Vagina (tissue), 2 donors: Measurements from ENCODE around the gene NACC2.

Experiments used
- POLR2A ChIP-seq, 2 donors: fragments of 450-650 bp; IDR thresholded peaks; one replicate each; pipeline ENCODE4 v1.6.1; 2017; ENCODE audit warnings: antibody characterized with exemption in 2 of 2, mild to moderate bottlenecking in 2 of 2, moderate library complexity in 2 of 2
- TF ChIP-seq, protein P1 (sequence below), 3 experiments: fragments of 450-650 bp in 2 of 3; fragments of 200-600 bp in 1 of 3; sonication (generic) in 1 of 3; IDR thresholded peaks; one replicate each; pipeline ENCODE4 v1.5.1; 2017 to 2019; ENCODE audit warnings: antibody characterized with exemption in 3 of 3, mild to moderate bottlenecking in 2 of 3, moderate library complexity in 2 of 3

DNA sequence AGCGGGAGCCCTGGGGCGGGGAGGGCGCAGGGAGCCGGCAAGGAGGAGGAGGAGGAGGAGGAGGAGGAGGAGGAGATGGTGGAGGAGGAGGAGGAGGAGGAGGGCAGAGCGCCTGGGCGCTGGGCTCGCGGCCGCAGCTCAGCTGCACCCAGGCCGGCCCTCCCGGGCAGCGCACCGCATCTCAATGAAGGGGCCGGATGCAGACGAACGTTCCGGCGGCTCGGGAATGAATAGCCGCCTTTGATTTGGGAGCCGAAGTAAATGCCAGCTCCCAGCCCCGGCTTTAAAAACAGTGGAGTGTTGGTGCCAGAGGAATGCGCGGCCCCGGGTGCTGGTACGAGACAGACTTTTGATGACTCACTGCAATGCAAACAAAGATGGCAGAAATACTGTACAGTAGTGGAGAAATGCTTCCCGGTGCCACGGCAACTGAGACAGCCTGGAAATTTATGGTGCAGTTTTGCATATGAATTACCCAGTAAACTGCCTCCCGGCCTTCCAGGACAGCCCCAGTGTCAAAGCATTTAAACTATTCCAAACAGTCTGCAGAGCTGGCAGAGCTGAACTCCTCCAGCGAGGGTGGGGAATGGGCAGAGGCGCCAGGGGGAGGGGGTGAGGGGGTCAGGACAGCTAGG lies 43.1 kb downstream of the NACC2 start:
- TF ChIP-seq, protein P1, sequence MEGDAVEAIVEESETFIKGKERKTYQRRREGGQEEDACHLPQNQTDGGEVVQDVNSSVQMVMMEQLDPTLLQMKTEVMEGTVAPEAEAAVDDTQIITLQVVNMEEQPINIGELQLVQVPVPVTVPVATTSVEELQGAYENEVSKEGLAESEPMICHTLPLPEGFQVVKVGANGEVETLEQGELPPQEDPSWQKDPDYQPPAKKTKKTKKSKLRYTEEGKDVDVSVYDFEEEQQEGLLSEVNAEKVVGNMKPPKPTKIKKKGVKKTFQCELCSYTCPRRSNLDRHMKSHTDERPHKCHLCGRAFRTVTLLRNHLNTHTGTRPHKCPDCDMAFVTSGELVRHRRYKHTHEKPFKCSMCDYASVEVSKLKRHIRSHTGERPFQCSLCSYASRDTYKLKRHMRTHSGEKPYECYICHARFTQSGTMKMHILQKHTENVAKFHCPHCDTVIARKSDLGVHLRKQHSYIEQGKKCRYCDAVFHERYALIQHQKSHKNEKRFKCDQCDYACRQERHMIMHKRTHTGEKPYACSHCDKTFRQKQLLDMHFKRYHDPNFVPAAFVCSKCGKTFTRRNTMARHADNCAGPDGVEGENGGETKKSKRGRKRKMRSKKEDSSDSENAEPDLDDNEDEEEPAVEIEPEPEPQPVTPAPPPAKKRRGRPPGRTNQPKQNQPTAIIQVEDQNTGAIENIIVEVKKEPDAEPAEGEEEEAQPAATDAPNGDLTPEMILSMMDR (IDR thresholded peaks at IDR 0.05) = no peak
- TF ChIP-seq POLR2A (IDR thresholded peaks at IDR 0.05) = no peak
